HG02884 (cell line): Measurements from ENCODE around the gene EBF4.
"Not testable (repeated sequence)": the region's sequence is repeated elsewhere in the genome, so short reads cannot be mapped to it uniquely, and the experiment has no call there.

Experiments used
- ATAC-seq: cut with Tn5 transposase; IDR thresholded peaks from one replicate; pipeline ENCODE4 v1.9.1; 2021; ENCODE audit warnings: mild to moderate bottlenecking, moderate library complexity; ENCODE audit not compliant: unreplicated experiment

Gene EBF4

DNA sequence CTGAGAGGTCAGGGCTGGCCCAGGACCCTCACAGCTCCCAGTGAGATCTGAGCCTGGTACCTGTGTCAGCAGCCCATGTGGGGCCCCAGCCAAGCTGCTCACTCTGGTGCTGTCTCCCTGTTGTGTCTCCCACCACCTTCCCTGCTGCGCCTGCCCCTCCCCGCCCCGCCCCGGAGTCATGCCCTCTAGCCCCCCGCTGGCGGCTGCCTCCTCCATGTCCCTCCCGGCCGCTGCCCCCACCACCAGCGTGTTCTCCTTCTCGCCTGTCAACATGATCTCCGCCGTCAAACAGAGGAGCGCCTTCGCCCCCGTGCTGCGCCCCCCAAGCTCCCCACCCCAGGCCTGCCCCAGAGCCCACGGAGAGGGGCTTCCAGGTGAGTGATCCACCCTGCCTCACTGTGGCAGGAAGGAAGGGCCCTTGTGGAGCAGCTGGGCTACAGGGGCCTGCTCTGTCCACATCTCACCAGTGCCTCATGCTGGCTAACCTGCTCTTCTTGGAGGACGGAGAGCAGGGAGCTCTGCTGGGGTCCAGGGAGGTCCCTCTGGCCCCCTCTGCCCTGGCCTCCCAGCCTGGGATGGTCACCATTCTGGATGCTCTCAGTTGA lies 63.0 kb downstream of the EBF4 start:
- ATAC-seq: no peak

DNA sequence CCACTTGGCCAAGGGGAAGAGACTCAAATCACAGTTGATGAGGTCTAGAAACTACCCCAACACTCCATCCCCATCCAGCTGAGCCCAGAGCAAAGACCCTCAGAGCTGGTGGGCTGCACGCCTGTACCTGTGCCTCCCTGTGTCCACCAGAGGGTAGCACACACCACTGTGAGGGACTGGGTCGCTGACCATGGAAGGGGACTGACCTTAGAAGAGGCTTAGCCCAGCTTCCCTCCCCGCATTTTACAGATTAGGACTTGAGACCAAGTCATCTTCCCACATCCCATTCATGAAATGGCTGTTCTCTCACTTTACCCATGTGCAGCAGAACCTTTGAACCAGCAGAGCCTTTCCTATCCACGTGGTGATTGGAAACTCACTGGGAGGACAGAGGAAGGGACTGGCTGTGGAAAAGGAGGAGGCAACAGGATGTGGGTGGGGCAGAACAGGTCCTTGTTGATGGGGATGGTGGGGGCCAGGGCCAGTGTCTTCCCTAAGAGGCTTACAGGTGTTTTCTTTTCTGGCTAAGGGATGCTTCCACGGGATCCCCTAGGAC lies 63.6 kb downstream of the EBF4 start:
- ATAC-seq: no peak

DNA sequence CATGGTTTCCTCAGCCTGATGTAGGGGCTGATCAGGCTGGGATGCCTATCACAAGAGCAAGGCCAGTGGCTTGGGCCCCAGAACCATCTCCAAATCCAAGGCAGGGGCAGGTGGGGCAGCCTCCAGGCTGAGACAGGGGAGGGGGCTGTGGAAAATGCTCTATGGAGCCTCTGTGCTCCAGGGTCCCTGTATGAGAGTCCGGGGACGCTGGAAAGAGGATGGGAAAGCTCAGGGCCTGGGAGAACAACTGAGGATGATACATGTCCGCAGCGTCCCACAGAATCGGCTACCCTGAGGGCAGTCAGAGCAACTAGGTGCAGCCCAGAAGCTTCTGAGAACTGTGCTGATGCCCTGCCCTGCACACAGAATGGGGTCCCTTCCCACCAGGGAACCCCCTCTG lies 64.4 kb downstream of the EBF4 start:
- ATAC-seq: no peak

DNA sequence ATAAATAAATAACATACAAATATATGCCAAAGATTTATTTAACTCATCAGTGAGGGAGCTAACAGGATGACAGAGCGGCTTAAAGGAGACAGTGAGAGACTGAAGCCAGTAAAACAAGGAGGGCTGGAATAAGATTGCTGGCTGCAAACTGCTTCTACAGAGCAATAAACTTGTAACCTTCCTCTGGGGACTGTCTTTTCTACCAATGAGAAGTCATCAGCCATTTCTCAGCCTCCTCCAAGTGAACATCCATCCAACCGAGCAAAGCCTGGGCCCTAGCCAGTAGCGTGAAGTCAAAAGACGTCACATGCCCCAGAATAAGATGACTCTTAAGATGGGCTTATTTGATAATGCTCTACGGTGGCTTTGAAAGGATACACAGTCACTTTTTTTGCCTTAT lies 65.4 kb downstream of the EBF4 start:
- ATAC-seq: no peak

DNA sequence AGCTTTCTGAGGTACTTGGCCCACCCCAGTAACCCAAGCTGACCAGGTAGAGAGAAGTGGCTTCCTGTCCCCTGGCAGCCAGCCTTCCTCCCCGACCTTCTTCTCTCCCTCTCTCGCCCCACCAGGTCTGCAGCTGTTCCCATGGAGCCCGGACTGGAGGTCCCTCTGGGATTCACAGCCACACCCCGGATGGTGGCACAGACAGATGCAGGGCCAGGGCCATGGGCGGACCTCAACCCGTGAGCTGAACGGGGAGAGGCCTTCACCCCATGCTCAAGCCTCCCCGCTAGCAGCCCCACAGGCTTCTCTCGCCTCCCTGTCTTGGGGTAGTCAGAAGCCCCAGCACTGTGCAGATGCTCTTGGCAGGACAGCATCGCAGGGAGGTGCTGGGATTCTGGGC lies 66.6 kb downstream of the EBF4 start:
- ATAC-seq: no peak

DNA sequence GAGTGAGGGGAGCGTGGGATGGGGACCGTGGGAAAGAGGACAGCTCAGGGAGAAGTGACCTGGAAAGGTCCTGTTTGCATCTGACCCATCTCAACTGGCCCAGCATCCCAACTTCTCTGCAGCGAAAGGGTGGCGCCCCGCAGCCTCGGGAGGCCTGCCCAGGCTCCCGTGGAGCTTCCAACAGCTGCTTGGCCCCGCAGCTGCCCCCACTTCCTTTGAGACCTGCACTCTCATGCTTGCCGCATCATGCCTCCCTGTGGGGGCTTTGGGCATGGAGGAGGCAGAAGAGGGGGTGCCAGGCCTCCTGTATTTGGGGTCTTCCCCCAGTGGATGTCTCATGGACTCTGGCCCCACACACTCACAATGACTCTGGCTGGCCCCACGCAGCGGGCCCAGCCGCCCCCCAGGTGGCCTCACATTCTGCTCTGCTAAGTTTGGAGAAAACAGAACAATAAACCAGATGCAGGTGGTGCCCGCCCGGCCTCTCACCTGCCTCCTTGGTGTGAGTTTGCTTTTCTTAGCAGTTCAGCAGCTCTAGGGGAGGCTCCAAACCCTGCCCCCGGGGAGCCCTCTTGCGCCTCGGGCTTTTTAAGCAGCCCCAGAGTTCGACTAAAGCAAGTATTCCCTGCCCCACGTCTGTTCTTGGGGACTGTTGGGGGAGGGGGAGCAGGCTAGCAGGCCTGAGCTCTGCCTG lies 67.2 kb downstream of the EBF4 start:
- ATAC-seq: no peak

DNA sequence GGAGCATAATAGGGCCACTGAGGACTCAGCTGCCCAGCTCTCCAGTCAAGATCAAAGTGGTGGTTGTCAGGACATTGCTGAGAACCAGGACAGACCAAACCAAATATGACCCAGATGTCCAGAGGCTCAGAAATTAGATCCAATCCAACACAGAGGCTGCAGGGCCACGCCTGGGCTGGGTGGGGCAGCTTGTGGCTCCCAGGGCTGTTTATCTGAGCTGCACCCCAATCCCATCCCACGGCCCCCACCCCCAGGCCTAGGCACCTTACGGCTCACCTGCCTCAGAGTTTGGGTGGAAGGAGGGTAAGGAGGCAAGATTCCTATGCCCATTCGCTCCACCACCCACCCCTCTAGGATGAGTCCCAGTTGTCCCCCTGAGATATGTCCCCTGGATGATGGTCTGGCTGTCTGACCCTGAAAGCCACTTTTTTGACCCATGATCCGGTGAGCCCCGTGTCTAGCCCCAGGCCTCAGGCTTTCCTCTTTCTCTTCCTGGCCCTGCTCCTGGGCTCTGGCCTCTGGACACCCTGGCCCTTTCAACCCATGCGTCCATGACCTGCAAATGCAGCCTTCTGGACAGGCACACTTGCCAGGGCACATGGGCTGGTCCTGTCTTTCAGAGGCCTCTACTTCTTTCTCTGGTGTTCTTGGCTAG lies 67.8 kb downstream of the EBF4 start:
- ATAC-seq: no peak

DNA sequence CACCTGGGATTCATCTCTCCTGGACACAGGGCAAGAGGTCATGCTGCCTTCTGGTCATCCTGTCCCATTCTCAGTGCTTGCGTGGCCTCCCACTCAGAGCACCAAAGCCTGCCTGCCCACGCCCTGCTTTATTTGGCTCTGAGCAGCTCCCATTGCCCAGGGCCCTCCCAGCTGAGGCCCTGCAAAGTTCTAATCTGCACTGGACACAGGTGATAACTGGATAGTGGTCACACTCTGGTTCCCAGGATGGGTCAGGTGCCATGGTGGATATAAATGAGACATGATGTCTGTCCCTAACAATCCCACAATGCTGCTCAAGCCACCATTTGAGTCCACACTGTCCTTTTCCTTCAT lies 68.3 kb downstream of the EBF4 start:
- ATAC-seq: no peak

DNA sequence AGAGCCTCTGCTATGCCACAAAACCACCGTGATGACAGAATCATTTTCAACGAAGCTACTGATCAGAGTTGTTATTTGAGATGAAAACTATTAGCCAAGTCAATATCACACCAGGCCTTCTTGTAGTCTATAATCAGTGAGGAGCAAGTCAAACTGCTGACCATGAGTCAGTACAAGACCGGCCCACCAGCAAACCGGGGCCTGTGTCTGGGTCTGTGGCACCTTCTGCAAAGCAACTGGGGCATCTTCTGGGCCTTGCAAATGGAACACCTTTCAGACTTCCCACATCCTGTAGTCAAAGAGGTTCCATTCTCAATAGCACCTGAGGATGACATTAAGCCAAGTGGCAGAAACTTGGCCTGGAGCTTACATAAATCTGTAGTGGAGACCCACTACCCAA lies 69.3 kb downstream of the EBF4 start:
- no peak for ATAC-seq

DNA sequence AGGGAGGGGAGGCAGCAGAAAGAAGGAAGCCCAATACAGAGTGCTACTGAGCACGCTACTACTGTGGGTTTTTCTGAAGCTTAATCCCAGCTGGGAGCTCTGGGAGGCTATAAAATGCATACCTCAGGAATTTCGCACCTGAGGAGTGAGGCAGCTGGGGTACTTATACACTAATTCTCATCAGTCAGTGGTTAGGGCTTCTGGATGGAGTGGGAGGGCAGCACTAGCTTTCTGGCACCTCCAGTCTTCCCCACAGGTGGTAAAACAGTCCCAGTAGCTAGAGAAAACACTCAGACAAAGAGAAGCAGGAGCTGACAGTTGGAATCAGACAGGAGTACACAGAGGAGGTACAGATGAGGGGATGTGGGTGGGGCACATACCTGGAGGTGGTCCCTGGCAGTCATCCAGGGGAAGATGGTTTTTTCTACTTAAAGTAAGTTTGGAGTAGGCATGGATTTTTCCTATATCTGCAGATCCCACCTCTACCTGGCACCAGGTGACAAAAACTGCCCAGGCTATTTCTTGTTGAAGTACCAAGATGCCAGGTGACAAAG lies 70.1 kb downstream of the EBF4 start:
- ATAC-seq: no peak

DNA sequence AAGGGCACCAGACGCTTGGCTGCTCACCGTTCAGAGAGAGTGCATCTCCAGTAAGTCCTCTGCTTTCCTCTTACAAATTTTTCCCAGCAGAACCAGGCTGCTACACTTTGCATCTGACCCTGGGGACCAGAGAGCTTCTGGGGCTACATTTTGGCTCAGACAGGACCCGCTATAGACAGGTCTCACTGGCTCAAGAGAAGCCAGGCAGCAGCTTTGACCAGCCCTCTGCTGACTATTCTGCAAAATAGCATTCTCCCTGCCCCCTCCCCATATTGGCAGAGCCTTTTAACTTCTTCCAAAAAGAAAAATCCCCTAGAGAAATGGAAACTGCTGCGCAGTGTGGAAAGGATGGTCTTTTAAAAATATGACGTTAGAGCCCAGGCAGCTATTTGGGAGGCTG lies 70.6 kb downstream of the EBF4 start:
- no peak for ATAC-seq

DNA sequence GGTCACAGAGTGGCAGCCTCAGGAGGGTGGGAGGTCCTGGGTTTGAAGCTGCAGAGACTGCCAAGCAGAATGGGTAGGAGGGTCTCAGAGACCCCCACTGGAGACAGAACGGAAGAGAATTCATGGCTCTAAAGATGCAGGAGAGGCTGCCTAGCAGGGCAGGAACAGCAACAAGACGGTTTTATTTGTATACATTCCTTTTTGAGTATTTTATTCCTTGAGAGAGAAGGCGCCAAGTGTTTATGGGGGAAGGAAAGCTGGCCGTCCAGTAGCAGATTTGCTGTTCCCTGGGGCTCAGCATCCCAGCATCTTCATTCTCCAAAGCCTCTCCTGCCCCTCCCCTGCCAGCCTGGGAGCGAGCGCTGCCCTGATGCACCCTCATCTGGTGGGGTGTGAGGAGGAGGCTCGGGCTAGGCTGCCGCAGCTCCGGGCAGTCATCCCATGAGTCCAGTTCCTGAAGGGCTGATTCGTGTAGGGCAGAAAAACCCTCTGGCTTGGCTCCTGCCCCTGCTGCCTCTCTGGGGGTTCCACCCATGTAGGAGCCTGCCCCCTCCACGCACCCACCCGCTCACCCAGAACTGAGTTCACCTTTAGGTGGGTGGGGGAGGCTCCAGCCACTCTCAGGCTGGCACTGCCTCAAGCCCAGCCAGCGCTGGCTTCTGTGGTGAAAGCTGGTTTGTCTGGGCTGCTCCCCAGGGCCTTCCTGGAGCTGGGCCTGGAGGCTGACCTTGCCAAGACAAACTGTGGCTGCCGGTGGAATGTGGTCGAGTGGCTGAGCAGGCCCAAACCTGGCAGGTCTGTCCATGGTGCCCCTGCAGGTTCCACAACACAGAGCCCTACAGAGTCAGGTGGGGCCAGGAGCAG lies 75.4 kb downstream of the EBF4 start:
- ATAC-seq: no peak

DNA sequence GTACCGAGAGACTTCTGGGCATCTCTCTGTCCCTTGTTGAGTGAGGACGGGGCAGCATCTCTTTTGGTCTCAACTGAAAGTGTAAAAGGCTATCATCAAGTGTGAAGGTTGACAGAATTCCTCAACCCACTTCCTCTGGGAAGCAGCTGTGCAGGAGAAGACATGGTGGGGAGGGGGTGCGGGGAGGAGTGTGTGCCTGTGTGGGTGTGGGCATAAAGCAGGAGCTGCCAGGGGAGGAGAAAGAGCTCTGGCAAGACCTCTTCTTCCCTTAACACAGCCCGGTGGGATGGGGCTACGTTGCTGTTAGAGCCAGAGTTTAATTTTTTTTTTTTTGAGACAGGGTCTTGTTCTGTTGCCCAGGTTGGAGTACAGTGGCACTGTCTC lies 76.0 kb downstream of the EBF4 start:
- ATAC-seq: no peak

DNA sequence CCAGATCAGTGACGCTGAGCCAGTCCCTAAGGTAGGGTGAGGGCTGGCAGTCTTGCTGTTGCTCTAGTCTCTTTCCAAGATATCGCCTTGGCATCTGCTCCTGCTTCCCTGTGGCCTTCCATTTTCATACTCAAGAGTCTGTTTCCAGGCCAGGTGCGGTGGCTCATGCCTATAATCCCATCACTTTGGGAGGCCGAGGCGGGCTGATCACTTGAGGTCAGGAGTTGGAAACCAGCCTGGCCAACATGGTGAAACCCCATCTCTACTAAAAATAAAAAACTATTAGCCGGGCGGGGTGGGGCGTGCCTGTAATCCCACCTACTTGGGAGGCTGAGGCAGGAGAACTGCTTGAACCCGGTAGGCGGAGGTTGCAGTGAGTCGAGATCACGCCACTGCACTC lies 77.5 kb downstream of the EBF4 start:
- not testable (repeated sequence) for ATAC-seq

DNA sequence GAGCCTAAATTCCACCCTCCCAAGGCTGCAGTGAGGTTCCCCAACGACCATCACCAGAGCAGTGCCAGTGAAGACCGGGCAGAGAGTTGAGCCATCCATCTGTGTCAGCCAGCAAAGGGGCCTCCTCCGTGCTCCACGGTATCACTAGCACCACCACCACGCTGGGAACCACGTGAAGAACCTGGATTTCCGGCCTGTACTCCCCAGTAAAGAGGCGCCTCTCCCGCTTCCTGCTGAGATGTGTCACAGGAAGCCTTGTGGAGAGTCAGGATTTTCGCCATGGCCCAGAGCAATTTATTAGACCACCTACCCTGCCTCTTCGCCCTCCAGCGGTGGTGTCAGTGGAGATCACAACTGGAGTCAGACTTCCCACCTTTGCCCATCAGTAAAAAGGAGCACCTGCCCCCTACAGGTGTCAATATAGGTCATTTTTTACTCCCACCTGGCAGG lies 79.1 kb downstream of the EBF4 start:
- no peak for ATAC-seq

DNA sequence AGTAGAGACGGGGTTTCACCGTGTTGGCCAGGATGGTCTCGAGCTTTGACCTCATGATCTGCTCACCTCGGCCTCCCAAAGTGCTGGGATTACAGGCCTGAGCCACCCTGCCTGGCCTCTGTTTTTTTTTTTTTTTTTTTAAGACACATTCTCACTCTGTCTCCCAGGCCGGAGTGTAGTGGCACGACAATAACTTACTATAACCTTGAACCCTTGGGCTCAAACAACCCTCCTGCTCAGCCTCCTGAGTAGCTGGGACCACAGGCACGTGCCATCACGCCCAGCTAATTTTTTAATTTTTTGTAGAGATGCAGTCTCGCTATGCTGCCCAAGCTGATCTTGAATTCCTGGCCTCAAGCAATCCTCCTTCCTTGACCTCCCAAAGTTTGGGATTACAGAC lies 81.2 kb downstream of the EBF4 start:
- ATAC-seq: no peak

DNA sequence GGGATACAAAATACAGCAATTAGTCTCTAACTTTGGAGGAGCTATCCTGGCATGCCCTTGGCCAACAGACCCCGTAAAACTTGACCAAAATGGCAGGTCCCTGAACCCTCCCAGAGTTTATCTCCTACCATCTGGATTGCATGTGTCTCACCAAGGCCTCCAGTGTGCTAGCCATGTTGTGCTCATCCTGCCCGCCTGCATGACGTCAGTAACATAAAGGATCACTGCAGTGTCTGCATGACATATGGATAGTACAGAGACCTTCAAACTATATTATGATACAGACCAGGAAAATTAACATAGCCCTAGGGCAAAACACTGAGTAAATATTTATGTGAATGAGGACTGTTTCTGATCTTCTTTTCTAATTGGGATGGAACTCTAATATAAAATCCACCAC lies 82.6 kb downstream of the EBF4 start:
- no peak for ATAC-seq

DNA sequence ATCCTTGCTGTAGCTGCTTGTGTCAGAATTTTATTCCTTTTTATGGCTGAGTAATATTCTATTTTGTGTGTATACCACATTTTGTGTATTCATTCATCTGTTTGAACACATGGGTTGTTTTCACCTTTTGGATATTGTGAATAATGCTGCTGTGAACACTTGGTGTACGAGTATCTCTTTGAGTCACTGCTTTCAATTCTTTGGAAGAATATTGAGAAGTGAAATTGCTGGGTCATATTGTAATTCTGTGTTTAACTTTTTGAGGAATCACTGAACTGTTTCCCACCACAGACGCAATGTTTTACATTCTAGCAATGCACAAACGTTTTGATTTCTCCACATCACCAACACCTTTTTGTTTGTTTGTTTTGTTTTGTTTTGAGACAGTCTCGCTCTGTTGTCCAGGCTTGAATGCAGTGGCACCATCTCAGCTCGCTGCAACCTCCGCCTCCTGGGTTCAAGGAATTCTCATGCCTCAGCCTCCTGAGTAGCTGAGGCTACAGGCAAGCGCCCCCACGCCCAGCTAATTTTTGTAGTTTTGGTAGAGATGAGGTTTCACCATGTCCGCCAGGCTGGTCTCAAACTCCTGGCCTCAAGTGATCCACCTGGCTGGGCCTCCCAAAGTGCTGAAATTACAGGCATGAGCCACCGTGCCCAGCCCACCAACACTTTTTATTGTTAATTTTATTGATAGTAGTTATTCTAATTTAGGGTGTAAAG lies 86.2 kb downstream of the EBF4 start:
- no peak for ATAC-seq

DNA sequence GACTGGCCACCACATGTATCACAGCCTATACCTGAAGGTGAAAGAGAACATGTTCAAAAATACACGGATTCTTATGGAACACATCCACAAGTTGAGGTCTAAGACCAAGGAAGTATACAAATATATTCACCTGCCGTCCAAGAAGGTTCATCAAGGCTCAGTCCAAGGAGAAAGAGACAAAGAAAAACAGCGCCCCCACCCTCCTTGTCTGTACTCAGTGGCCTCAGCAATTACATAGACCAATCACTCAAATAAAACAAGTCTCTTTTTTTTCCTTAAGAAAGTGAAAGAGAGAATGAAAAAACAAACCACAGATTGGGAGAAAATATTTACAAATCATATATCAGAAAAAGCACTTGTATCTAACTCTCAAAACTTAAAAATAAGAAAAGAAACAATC lies 88.4 kb downstream of the EBF4 start:
- no peak for ATAC-seq

DNA sequence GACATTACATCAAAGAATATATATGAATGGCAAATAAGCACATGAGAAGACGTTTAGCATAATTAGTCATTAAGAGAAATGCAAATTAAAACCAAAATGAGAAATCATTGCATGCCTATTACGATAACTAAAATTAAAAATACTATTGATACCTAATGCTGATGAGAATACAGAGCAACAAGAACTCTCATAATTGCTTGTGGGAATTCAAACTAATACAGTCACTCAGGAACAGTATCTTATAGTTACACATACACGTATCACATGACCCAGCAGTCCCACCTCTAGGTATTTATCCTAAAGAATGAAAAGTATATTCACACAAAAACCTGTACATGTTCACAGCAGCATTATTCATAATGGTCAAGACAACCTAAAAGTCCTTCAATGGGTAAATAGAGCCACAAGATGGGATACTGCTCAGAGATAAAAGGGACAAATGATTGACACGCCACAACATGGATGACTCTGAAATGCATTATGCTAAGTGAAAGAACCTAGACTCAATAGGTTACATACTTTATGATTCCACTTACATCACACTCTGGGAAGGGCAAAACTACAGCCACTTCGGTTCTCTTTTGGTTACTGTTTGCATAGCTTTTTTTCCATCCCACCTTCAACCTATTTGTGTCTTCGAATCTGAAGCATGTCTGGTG lies 91.5 kb downstream of the EBF4 start:
- ATAC-seq: no peak
